ENCODE measurements around the gene IWS1.
"Not testable (repeated sequence)": the region's sequence is repeated elsewhere in the genome, so short reads cannot be mapped to it uniquely, and the experiment has no call there.

Gene IWS1

DNA sequence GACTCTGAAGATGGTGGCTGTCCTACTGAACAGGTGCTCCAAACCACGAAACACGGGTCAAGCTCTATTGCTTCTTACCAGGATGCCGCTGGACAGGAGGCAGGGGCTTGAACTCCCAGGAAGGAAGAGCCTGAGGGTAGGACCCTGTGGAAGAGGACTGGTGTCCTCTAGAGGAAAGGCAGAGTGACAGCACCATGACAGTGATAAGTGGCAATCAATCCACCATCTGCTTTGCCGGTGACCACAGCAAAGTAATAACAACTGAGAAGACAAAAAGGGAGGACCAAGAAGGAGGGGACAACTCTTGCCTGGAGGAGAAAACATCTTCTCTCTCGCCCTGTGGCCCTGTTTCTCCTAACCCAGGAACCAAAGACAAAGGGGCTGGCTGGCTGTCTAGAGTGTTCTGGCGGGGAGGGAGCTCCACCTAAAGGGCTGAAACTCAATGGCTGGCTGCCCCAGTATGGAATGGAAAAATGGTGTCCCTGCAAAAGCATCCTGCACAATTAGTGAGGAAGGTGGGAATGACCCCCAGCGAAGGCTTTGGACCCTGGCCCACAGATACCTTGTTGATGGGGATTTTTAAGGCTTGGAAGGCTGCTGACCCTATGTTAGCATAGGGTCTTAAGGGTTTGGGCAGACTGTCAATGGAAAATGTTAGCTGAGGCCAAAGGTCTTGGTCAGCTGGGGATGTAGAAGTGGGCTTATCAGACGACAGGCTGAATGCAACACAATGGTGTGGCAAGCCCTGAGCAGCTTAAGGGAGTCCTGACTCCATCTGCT is 72.7 kb downstream of the IWS1 start:
- Histone ChIP-seq H3K4me1 (ENCODE audit: control insufficient read depth, insufficient read depth, low read length) (no peaks in the 10 kb centered on the region), H3K4me3 (ENCODE audit: low read length in 2 of 2) (no peak overlapping the region), H3K36me3 (ENCODE audit: control insufficient read depth in 2 of 2, insufficient read depth in 2 of 2, low read length in 2 of 2) (peaks cover 0 to 9% of the 10 kb centered on the region in 2 donors), H3K9ac (ENCODE audit: low read length in 2 of 2) (no peak overlapping the region), H3K27me3 (ENCODE audit: control insufficient read depth in 1 of 2, insufficient read depth in 2 of 2, low read length in 2 of 2) (no peaks in the 10 kb centered on the region), H3K9me3 (ENCODE audit: control insufficient read depth in 2 of 2, low read length in 2 of 2) (no peaks in the 10 kb centered on the region), H3K27ac (ENCODE audit: low read length) (no peak overlapping the region)

DNA sequence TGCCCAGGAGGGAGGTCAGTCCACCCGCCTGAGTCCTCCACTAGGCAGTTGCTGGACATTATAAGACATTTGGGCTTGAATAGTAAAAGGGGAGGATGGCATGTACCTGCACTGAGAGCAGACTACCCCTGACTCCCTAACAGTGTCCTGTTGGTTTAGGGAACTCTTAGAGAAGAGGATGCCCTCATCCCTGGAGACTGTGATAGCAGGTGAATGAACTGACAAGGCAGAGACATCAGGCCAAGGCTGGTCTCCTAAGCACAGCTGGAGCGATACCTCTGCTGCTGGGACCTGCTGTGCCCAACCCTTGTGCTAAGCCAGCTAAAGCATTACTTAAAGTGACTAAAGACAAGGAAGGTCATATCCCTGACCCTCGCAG is 73.3 kb downstream of the IWS1 start:
- H3K36me3 ChIP-seq (ENCODE audit: control insufficient read depth in 2 of 2, insufficient read depth in 2 of 2, low read length in 2 of 2): peaks cover 0 to 9% of the 10 kb centered on the region in 2 donors
- H3K27ac ChIP-seq (ENCODE audit: low read length): no peak overlapping the region
- no peaks in the 10 kb centered on the region for H3K9me3 ChIP-seq (ENCODE audit: control insufficient read depth in 2 of 2, low read length in 2 of 2)

DNA sequence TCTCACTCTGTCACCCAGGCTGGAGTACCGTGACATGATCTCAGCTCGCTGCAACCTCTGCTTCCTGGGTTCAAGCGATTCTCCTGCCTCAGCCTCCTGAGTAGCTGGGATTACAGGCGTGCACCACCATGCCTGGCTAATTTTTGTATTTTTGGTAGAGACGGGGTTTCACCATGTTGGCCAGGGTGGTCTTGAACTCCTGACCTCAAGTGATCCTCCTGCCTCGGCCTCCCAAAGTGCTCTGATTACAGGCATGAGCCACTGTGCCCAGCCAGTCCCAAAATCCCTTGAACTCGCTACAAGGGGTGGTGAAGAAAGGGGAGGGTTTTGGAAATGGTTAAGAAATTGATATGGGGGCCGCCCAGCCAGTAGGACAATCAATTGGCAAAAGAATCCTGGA is 73.9 kb downstream of the IWS1 start:
- H3K9me3 ChIP-seq (ENCODE audit: control insufficient read depth in 2 of 2, low read length in 2 of 2); H3K4me1 ChIP-seq (ENCODE audit: control insufficient read depth, insufficient read depth, low read length); H3K27ac ChIP-seq (ENCODE audit: low read length); H3K4me3 ChIP-seq (ENCODE audit: low read length in 2 of 2); H3K9ac ChIP-seq (ENCODE audit: low read length in 2 of 2); H3K36me3 ChIP-seq (ENCODE audit: control insufficient read depth in 2 of 2, insufficient read depth in 2 of 2, low read length in 2 of 2); H3K27me3 ChIP-seq (ENCODE audit: control insufficient read depth in 1 of 2, insufficient read depth in 2 of 2, low read length in 2 of 2): not testable (repeated sequence)

More for the DNA sequence above, 73.3 kb downstream of the IWS1 start:
- H3K27me3 ChIP-seq (ENCODE audit: control insufficient read depth in 1 of 2, insufficient read depth in 2 of 2, low read length in 2 of 2): no peaks in the 10 kb centered on the region
- H3K4me3 ChIP-seq (ENCODE audit: low read length in 2 of 2): no peak overlapping the region
- no peaks in the 10 kb centered on the region for H3K4me1 ChIP-seq (ENCODE audit: control insufficient read depth, insufficient read depth, low read length)
- H3K9ac ChIP-seq (ENCODE audit: low read length in 2 of 2): no peak overlapping the region

DNA sequence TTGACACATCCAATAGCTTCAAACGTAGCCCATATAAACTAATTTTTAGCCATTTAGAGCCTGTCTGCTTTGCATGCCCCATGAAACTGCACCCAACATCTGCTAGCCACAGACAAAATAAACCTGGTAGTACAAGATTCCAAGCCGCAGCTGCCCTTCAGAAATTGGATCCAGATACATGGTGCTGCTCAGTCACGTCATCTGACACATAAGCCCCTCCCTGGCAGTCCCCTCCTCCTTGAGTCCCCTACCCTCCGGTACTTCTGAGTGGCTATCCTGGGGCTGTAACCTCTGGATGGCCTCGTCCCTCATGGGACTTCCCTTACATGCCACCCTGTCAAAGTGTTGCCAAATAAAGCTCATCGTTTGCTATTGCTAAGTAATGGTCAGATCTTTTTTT is 74.3 kb downstream of the IWS1 start:
- H3K9ac ChIP-seq (ENCODE audit: low read length in 2 of 2): no peak overlapping the region
- peaks cover 0 to 8% of the 10 kb centered on the region in 2 donors for H3K36me3 ChIP-seq (ENCODE audit: control insufficient read depth in 2 of 2, insufficient read depth in 2 of 2, low read length in 2 of 2)
- no peaks in the 10 kb centered on the region for H3K4me1 ChIP-seq (ENCODE audit: control insufficient read depth, insufficient read depth, low read length)

DNA sequence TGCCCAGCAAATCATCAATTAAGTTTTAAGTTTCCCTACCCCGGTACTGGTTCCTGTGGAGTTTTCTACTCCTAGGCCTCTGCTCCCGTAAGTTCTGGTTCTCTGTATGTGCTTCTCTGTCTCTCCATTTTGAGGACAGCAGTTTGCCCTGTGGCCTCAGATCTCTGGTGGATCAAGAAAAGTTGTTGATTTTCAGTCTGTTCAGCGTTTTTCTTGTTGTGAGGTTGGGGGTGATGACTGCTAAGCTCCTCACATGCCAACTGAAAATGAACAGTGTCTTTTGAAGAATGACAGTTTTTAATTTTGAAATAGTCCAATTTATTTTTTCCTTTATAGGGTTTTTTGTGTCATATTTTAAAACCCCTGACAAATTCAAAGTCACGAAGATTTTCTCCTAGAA is 76.4 kb downstream of the IWS1 start:
- H3K9me3 ChIP-seq (ENCODE audit: control insufficient read depth in 2 of 2, low read length in 2 of 2): no peaks in the 10 kb centered on the region
- H3K36me3 ChIP-seq (ENCODE audit: control insufficient read depth in 2 of 2, insufficient read depth in 2 of 2, low read length in 2 of 2): peaks cover 0 to 3% of the 10 kb centered on the region in 2 donors
- H3K27ac ChIP-seq (ENCODE audit: low read length): no peak overlapping the region
- no peaks in the 10 kb centered on the region for H3K27me3 ChIP-seq (ENCODE audit: control insufficient read depth in 1 of 2, insufficient read depth in 2 of 2, low read length in 2 of 2)
- H3K9ac ChIP-seq (ENCODE audit: low read length in 2 of 2): no peak overlapping the region
- no peaks in the 10 kb centered on the region for H3K4me1 ChIP-seq (ENCODE audit: control insufficient read depth, insufficient read depth, low read length)
- no peak overlapping the region for H3K4me3 ChIP-seq (ENCODE audit: low read length in 2 of 2)

More for the DNA sequence above, 74.3 kb downstream of the IWS1 start:
- H3K4me3 ChIP-seq (ENCODE audit: low read length in 2 of 2): no peak overlapping the region
- H3K27ac ChIP-seq (ENCODE audit: low read length): no peak overlapping the region
- H3K27me3 ChIP-seq (ENCODE audit: control insufficient read depth in 1 of 2, insufficient read depth in 2 of 2, low read length in 2 of 2): no peaks in the 10 kb centered on the region
- H3K9me3 ChIP-seq (ENCODE audit: control insufficient read depth in 2 of 2, low read length in 2 of 2): no peaks in the 10 kb centered on the region

DNA sequence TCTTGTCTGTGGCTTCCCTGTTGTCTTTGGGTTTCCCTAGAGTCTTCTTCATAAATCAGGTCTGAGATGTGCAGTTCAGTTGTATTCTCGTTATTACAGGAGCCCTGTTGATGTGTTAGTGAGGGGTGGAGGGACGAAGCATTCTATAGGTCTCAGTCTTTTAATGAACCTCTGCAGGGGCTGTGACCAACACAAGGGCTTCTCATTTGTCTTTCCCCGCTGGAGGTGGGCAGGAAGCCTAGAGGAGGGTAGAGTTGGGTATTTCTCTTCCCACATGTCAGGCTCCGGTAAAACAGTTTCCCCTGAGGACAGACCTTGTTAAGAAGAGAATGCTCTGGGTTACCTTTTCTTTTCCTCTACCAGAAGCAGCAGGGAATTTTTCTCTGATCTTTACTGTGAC is 76.9 kb downstream of the IWS1 start:
- Histone ChIP-seq H3K27me3 (ENCODE audit: control insufficient read depth in 1 of 2, insufficient read depth in 2 of 2, low read length in 2 of 2) (no peaks in the 10 kb centered on the region), H3K9ac (ENCODE audit: low read length in 2 of 2) (no peak overlapping the region), H3K9me3 (ENCODE audit: control insufficient read depth in 2 of 2, low read length in 2 of 2) (no peaks in the 10 kb centered on the region), H3K4me3 (ENCODE audit: low read length in 2 of 2) (no peak overlapping the region), H3K36me3 (ENCODE audit: control insufficient read depth in 2 of 2, insufficient read depth in 2 of 2, low read length in 2 of 2) (peaks cover 0 to 3% of the 10 kb centered on the region in 2 donors), H3K4me1 (ENCODE audit: control insufficient read depth, insufficient read depth, low read length) (no peaks in the 10 kb centered on the region), H3K27ac (ENCODE audit: low read length) (no peak overlapping the region)

DNA sequence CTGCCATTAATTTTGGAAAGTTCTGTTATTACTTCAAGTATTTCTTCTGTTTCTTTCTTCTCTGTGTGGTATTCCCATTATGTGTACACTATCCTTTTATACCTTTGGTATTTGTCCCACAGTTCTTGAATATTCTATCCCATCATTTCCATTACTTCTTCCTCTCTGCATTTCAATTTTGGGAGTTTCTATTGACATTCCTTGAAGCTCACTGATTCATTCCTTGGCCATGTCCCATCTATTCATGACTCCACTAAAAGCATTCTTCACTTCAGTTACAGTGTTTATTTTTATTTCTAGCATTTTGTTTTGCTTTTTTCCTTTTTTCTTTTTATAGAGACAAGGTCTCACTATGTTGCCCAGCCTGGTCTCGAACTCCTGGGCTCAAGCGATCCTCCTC is 77.8 kb downstream of the IWS1 start:
- Histone ChIP-seq H3K4me1 (ENCODE audit: control insufficient read depth, insufficient read depth, low read length) (no peaks in the 10 kb centered on the region), H3K4me3 (ENCODE audit: low read length in 2 of 2) (no peak overlapping the region), H3K9ac (ENCODE audit: low read length in 2 of 2) (no peak overlapping the region), H3K36me3 (ENCODE audit: control insufficient read depth in 2 of 2, insufficient read depth in 2 of 2, low read length in 2 of 2) (peaks cover 0 to 3% of the 10 kb centered on the region in 2 donors), H3K9me3 (ENCODE audit: control insufficient read depth in 2 of 2, low read length in 2 of 2) (no peaks in the 10 kb centered on the region), H3K27ac (ENCODE audit: low read length) (no peak overlapping the region), H3K27me3 (ENCODE audit: control insufficient read depth in 1 of 2, insufficient read depth in 2 of 2, low read length in 2 of 2) (no peaks in the 10 kb centered on the region)

DNA sequence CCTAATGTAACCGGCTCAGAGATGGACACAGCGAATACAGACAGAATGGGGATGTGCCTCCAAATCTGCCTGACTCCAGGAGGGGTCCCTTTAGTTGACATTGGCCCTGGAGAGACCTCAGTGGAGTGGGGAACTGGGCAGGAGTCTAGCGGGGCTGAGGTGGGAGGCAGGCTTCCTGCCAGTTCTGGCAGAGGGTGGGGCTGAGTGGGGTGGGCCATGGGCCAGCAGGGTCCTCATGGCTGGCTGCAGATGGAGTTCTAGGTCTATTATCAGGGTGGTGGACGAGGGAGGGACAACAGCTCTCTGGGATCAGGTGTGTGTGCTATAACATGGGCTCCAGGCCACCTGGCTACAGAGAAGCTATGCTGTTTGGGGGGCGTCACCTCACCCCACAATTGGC is 86.9 kb downstream of the IWS1 start:
- Histone ChIP-seq H3K27me3 (ENCODE audit: control insufficient read depth in 1 of 2, insufficient read depth in 2 of 2, low read length in 2 of 2) (no peaks in the 10 kb centered on the region), H3K4me3 (ENCODE audit: low read length in 2 of 2) (no peak overlapping the region), H3K4me1 (ENCODE audit: control insufficient read depth, insufficient read depth, low read length) (no peaks in the 10 kb centered on the region), H3K9me3 (ENCODE audit: control insufficient read depth in 2 of 2, low read length in 2 of 2) (peaks cover 0 to 9% of the 10 kb centered on the region in 2 donors), H3K9ac (ENCODE audit: low read length in 2 of 2) (no peak overlapping the region), H3K27ac (ENCODE audit: low read length) (no peak overlapping the region), H3K36me3 (ENCODE audit: control insufficient read depth in 2 of 2, insufficient read depth in 2 of 2, low read length in 2 of 2) (no peaks in the 10 kb centered on the region)

DNA sequence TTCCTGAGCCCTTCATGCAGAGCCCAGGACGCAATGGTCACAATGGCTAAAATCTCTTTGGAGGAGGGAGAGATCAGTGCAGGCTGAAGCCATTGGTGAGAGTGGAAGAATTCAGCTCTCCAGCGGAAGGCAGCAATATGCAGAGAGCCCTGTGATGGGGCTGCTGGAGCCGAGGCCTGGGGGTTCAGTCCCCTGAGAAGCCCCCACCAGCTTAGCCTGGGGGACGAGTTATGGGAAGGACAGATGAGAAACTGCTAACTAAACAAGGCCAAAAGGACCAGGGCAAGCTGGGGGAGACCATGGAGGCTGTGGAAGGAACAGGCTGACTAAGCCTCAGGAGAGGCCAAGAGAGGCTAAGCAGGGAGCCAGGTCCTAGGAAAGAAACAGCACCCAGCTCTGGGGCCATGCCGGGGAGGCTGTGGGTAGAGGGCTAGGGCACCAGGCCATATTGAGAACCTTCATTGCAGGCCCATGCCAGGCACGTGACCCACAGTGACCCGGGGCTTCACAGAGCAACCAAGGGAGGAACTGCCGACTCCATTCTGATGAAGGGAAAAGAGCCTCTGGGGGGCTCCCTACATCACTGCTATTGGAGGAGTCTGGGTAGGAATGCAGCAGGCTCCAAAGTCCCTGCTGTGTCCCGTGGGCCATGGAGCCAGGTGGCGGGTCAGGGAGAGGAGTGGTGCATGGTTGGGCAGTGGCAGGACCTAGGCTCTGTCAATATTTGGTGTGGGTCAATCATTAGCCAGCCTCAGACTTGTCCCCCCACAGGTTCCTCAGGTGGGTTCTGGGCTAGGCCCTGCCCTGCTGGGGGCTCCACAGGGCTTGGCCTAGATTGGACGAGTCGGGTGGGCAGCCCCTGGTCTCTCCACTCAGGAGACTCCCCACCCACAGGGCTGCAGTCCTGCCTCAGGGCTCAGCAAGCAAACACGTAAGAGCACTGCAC is 88.2 kb downstream of the IWS1 start:
- Histone ChIP-seq H3K4me1 (ENCODE audit: control insufficient read depth, insufficient read depth, low read length) (no peaks in the 10 kb centered on the region), H3K4me3 (ENCODE audit: low read length in 2 of 2) (no peak overlapping the region), H3K36me3 (ENCODE audit: control insufficient read depth in 2 of 2, insufficient read depth in 2 of 2, low read length in 2 of 2) (no peaks in the 10 kb centered on the region), H3K9ac (ENCODE audit: low read length in 2 of 2) (no peak overlapping the region), H3K9me3 (ENCODE audit: control insufficient read depth in 2 of 2, low read length in 2 of 2) (peaks cover 0 to 9% of the 10 kb centered on the region in 2 donors), H3K27me3 (ENCODE audit: control insufficient read depth in 1 of 2, insufficient read depth in 2 of 2, low read length in 2 of 2) (no peaks in the 10 kb centered on the region), H3K27ac (ENCODE audit: low read length) (no peak overlapping the region)

DNA sequence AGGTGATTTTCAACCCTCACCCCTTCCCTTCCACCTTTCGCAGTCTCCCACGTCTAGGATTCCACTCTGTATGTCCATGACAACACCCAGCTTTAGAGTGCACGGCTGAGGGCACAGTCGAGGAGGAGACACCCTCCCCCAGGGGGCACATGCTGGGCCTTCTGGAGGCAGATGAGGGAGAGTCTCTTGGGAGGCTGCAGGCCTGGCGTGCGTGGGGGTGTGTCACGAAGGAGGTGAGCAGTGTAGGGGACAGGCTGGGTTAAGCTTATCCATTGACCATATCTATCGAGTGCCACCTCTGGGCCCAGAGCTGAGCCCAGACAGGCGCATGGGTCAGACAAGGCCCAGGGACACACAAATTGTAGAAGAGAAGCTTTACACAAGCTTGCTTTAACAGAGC is 89.2 kb downstream of the IWS1 start:
- Histone ChIP-seq H3K27ac (ENCODE audit: low read length) (no peak overlapping the region), H3K36me3 (ENCODE audit: control insufficient read depth in 2 of 2, insufficient read depth in 2 of 2, low read length in 2 of 2) (no peaks in the 10 kb centered on the region), H3K4me3 (ENCODE audit: low read length in 2 of 2) (no peak overlapping the region), H3K27me3 (ENCODE audit: control insufficient read depth in 1 of 2, insufficient read depth in 2 of 2, low read length in 2 of 2) (no peaks in the 10 kb centered on the region), H3K4me1 (ENCODE audit: control insufficient read depth, insufficient read depth, low read length) (no peaks in the 10 kb centered on the region), H3K9me3 (ENCODE audit: control insufficient read depth in 2 of 2, low read length in 2 of 2) (peaks cover 0 to 9% of the 10 kb centered on the region in 2 donors), H3K9ac (ENCODE audit: low read length in 2 of 2) (no peak overlapping the region)
